HEK293 (cell line): ENCODE measurements around the gene KIAA0232.
A peak's percentile ranks its signal among the peaks of the same experiment; 100 is the strongest.

Experiments
- GLI4 ChIP-seq: fragments of 450-650 bp; formaldehyde crosslinking; IDR thresholded peaks from 2 replicates; pipeline ENCODE4 v1.5.1; 2016; ENCODE audit warnings: missing biosample characterization, missing genetic modification characterization
- KLF16 ChIP-seq: fragments of 450-650 bp; formaldehyde crosslinking; IDR thresholded peaks from 2 replicates; pipeline ENCODE4 v1.5.1; 2017; ENCODE audit warnings: missing biosample characterization, missing genetic modification characterization
- MZF1 ChIP-seq: fragments of 450-650 bp; formaldehyde crosslinking; IDR thresholded peaks from 2 replicates; pipeline ENCODE4 v1.5.1; 2017; ENCODE audit warnings: missing biosample characterization, missing genetic modification characterization, borderline replicate concordance
- SALL2 ChIP-seq: fragments of 450-650 bp; formaldehyde crosslinking; IDR thresholded peaks from 2 replicates; pipeline ENCODE4 v1.5.0; 2017; ENCODE audit warnings: missing biosample characterization, mild to moderate bottlenecking, missing genetic modification characterization, borderline replicate concordance
- SP2 ChIP-seq: fragments of 450-650 bp; formaldehyde crosslinking; IDR thresholded peaks from 2 replicates; pipeline ENCODE4 v1.5.1; 2016; ENCODE audit warnings: missing biosample characterization, missing genetic modification characterization
- ZFP3 ChIP-seq: fragments of 450-650 bp; formaldehyde crosslinking; IDR thresholded peaks from 2 replicates; pipeline ENCODE4 v1.5.1; 2016; ENCODE audit warnings: low read depth, missing biosample characterization, missing genetic modification characterization
- ZNF114 ChIP-seq: fragments of 450-650 bp; formaldehyde crosslinking; IDR thresholded peaks from 2 replicates; pipeline ENCODE4 v1.5.0; 2017; ENCODE audit warnings: missing biosample characterization, missing genetic modification characterization
- ZNF133 ChIP-seq: fragments of 450-650 bp; formaldehyde crosslinking; IDR thresholded peaks from 2 replicates; pipeline ENCODE4 v1.5.1; 2016; ENCODE audit warnings: missing biosample characterization, missing genetic modification characterization
- ZNF202 ChIP-seq: fragments of 450-650 bp; formaldehyde crosslinking; IDR thresholded peaks from 2 replicates; pipeline ENCODE4 v1.5.1; 2016; ENCODE audit warnings: missing biosample characterization, missing genetic modification characterization, borderline replicate concordance
- ZNF239 ChIP-seq: fragments of 450-650 bp; formaldehyde crosslinking; IDR thresholded peaks from 2 replicates; pipeline ENCODE4 v1.5.1; 2016; ENCODE audit warnings: missing biosample characterization, missing genetic modification characterization
- ZNF292 ChIP-seq: fragments of 450-650 bp; formaldehyde crosslinking; IDR thresholded peaks from 2 replicates; pipeline ENCODE4 v1.5.1; 2016; ENCODE audit warnings: low read depth, missing biosample characterization, missing genetic modification characterization, borderline replicate concordance
- ZNF350 ChIP-seq: fragments of 450-650 bp; formaldehyde crosslinking; IDR thresholded peaks from 2 replicates; pipeline ENCODE4 v1.5.0; 2017; ENCODE audit warnings: missing biosample characterization, mild to moderate bottlenecking, missing genetic modification characterization
- ZNF404 ChIP-seq: fragments of 450-650 bp; formaldehyde crosslinking; IDR thresholded peaks from 2 replicates; pipeline ENCODE4 v1.5.1; 2017; ENCODE audit warnings: missing biosample characterization, missing genetic modification characterization
- ZNF433 ChIP-seq: fragments of 450-650 bp; formaldehyde crosslinking; IDR thresholded peaks from 2 replicates; pipeline ENCODE4 v1.5.1; 2016; ENCODE audit warnings: missing biosample characterization, missing genetic modification characterization, low read depth
- ZNF544 ChIP-seq: fragments of 450-650 bp; formaldehyde crosslinking; IDR thresholded peaks from 2 replicates; pipeline ENCODE4 v1.5.0; 2017; ENCODE audit warnings: missing biosample characterization, missing genetic modification characterization
- ZNF585B ChIP-seq: fragments of 450-650 bp; formaldehyde crosslinking; IDR thresholded peaks from 2 replicates; pipeline ENCODE4 v1.5.1; 2016; ENCODE audit warnings: missing biosample characterization, missing genetic modification characterization
- ZNF610 ChIP-seq: fragments of 450-650 bp; formaldehyde crosslinking; IDR thresholded peaks from 2 replicates; pipeline ENCODE4 v1.5.1; 2016; ENCODE audit warnings: missing biosample characterization, missing genetic modification characterization, borderline replicate concordance
- ZNF654 ChIP-seq: fragments of 450-650 bp; formaldehyde crosslinking; IDR thresholded peaks from 2 replicates; pipeline ENCODE4 v1.5.1; 2016; ENCODE audit warnings: low read depth, missing biosample characterization, missing genetic modification characterization
- ZNF76 ChIP-seq: fragments of 450-650 bp; formaldehyde crosslinking; IDR thresholded peaks from 2 replicates; pipeline ENCODE4; 2016; ENCODE audit warnings: low read depth, missing biosample characterization, missing genetic modification characterization, borderline replicate concordance
- ZNF837 ChIP-seq: fragments of 450-650 bp; formaldehyde crosslinking; IDR thresholded peaks from 2 replicates; pipeline ENCODE4 v1.5.1; 2016; ENCODE audit warnings: missing biosample characterization, missing genetic modification characterization
- ZXDB ChIP-seq: fragments of 450-650 bp; formaldehyde crosslinking; IDR thresholded peaks from 2 replicates; pipeline ENCODE4 v1.5.1; 2016; ENCODE audit warnings: missing biosample characterization, missing genetic modification characterization
- TF ChIP-seq, protein P1 (sequence below): fragments of 450-650 bp; formaldehyde crosslinking; IDR thresholded peaks from 2 replicates; pipeline ENCODE4 v1.5.1; 2017; ENCODE audit warnings: missing biosample characterization, missing genetic modification characterization
- TF ChIP-seq, protein P2 (sequence below): fragments of 450-650 bp; formaldehyde crosslinking; IDR thresholded peaks from 2 replicates; pipeline ENCODE4 v1.5.1; 2016; ENCODE audit warnings: missing biosample characterization, missing genetic modification characterization
- TF ChIP-seq, protein P3 (sequence below): fragments of 450-650 bp; formaldehyde crosslinking; IDR thresholded peaks from 2 replicates; pipeline ENCODE4 v1.5.1; 2017; ENCODE audit warnings: missing biosample characterization, missing genetic modification characterization
- TF ChIP-seq, protein P4 (sequence below): fragments of 450-650 bp; formaldehyde crosslinking; IDR thresholded peaks from 2 replicates; pipeline ENCODE4 v1.5.1; 2017; ENCODE audit warnings: missing biosample characterization, missing genetic modification characterization
- TF ChIP-seq, protein P5 (sequence below): fragments of 450-650 bp; formaldehyde crosslinking; IDR thresholded peaks from 2 replicates; pipeline ENCODE4 v1.5.1; 2016; ENCODE audit warnings: missing biosample characterization, missing genetic modification characterization, low read depth
- TF ChIP-seq, protein P6 (sequence below): fragments of 450-650 bp; formaldehyde crosslinking; IDR thresholded peaks from 2 replicates; pipeline ENCODE4 v1.5.1; 2017; ENCODE audit warnings: missing biosample characterization, mild to moderate bottlenecking, missing genetic modification characterization, moderate library complexity
- TF ChIP-seq, protein P7 (sequence below): fragments of 450-650 bp; formaldehyde crosslinking; IDR thresholded peaks from 2 replicates; pipeline ENCODE4; 2016; ENCODE audit warnings: missing biosample characterization, missing genetic modification characterization

KIAA0232 gene

DNA sequence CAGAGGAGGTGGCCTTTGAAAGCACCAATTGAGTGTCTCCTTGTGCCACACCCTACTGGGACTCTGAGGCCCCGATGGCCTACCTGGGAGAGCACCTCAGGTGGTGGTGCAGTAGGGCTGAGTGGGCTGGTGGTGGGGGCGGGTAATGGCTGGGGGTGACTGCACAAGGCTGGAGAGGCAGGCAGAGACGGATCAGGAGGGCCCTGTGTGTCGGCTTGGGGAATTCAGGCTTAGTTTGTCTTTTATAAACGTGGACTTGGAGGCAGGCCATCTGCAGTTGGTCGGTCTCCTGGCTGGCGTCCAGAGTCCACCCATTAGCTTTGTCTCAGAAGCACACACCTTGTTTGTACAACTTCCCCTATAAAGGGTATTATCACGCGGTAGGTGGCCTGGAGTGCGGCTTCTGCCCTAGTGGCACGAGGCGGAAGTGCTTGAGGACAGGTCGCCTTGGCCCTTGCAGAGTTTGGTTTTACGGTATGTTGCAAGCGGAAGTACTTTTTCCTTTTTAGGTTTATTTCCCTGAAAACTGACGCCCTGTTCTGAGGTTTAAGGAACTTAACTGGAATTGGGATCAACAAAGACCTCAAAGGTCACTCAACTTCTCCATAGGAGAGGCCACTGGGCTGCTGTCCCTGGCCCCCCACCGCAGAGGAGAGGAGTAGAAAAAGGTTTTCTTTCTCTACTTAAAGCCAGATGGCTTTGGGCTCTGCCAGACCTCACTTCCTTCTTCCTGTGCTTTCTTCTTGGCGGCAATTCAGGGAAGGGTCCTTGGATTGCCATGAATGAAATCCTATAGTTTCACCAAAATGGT lies 135.1 kb downstream of the KIAA0232 start (continued):
- TF ChIP-seq, protein P1, sequence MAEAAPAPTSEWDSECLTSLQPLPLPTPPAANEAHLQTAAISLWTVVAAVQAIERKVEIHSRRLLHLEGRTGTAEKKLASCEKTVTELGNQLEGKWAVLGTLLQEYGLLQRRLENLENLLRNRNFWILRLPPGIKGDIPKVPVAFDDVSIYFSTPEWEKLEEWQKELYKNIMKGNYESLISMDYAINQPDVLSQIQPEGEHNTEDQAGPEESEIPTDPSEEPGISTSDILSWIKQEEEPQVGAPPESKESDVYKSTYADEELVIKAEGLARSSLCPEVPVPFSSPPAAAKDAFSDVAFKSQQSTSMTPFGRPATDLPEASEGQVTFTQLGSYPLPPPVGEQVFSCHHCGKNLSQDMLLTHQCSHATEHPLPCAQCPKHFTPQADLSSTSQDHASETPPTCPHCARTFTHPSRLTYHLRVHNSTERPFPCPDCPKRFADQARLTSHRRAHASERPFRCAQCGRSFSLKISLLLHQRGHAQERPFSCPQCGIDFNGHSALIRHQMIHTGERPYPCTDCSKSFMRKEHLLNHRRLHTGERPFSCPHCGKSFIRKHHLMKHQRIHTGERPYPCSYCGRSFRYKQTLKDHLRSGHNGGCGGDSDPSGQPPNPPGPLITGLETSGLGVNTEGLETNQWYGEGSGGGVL (tag by site-specific recombination), result no peak
- TF ChIP-seq ZNF585B (tag by site-specific recombination), result no peak
- TF ChIP-seq ZFP3, result no peak
- TF ChIP-seq ZNF133 (tag by site-specific recombination), result no peak
- no peak for TF ChIP-seq ZNF114 (tag by site-specific recombination)
- TF ChIP-seq ZNF202 (tag by site-specific recombination), result no peak
- TF ChIP-seq, protein P2, sequence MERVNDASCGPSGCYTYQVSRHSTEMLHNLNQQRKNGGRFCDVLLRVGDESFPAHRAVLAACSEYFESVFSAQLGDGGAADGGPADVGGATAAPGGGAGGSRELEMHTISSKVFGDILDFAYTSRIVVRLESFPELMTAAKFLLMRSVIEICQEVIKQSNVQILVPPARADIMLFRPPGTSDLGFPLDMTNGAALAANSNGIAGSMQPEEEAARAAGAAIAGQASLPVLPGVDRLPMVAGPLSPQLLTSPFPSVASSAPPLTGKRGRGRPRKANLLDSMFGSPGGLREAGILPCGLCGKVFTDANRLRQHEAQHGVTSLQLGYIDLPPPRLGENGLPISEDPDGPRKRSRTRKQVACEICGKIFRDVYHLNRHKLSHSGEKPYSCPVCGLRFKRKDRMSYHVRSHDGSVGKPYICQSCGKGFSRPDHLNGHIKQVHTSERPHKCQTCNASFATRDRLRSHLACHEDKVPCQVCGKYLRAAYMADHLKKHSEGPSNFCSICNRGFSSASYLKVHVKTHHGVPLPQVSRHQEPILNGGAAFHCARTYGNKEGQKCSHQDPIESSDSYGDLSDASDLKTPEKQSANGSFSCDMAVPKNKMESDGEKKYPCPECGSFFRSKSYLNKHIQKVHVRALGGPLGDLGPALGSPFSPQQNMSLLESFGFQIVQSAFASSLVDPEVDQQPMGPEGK (tag by site-specific recombination), result 0 out of 2 replicates have a peak, but pooled peaks have one; percentile 33
- TF ChIP-seq, protein P3, sequence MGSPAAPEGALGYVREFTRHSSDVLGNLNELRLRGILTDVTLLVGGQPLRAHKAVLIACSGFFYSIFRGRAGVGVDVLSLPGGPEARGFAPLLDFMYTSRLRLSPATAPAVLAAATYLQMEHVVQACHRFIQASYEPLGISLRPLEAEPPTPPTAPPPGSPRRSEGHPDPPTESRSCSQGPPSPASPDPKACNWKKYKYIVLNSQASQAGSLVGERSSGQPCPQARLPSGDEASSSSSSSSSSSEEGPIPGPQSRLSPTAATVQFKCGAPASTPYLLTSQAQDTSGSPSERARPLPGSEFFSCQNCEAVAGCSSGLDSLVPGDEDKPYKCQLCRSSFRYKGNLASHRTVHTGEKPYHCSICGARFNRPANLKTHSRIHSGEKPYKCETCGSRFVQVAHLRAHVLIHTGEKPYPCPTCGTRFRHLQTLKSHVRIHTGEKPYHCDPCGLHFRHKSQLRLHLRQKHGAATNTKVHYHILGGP (tag by site-specific recombination), result no peak
- TF ChIP-seq ZNF239 (tag by site-specific recombination), result no peak
- TF ChIP-seq ZNF404 (tag by site-specific recombination), result no peak
- TF ChIP-seq, protein P4, sequence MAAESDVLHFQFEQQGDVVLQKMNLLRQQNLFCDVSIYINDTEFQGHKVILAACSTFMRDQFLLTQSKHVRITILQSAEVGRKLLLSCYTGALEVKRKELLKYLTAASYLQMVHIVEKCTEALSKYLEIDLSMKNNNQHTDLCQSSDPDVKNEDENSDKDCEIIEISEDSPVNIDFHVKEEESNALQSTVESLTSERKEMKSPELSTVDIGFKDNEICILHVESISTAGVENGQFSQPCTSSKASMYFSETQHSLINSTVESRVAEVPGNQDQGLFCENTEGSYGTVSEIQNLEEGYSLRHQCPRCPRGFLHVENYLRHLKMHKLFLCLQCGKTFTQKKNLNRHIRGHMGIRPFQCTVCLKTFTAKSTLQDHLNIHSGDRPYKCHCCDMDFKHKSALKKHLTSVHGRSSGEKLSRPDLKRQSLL (tag by site-specific recombination), result no peak
- TF ChIP-seq ZNF350 (tag by site-specific recombination), result no peak
- TF ChIP-seq, protein P5, sequence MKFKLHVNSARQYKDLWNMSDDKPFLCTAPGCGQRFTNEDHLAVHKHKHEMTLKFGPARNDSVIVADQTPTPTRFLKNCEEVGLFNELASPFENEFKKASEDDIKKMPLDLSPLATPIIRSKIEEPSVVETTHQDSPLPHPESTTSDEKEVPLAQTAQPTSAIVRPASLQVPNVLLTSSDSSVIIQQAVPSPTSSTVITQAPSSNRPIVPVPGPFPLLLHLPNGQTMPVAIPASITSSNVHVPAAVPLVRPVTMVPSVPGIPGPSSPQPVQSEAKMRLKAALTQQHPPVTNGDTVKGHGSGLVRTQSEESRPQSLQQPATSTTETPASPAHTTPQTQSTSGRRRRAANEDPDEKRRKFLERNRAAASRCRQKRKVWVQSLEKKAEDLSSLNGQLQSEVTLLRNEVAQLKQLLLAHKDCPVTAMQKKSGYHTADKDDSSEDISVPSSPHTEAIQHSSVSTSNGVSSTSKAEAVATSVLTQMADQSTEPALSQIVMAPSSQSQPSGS (tag by site-specific recombination), result no peak
- TF ChIP-seq, protein P6, sequence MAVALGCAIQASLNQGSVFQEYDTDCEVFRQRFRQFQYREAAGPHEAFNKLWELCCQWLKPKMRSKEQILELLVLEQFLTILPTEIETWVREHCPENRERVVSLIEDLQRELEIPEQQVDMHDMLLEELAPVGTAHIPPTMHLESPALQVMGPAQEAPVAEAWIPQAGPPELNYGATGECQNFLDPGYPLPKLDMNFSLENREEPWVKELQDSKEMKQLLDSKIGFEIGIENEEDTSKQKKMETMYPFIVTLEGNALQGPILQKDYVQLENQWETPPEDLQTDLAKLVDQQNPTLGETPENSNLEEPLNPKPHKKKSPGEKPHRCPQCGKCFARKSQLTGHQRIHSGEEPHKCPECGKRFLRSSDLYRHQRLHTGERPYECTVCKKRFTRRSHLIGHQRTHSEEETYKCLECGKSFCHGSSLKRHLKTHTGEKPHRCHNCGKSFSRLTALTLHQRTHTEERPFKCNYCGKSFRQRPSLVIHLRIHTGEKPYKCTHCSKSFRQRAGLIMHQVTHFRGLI (tag by site-specific recombination), result peak; percentile 84
- TF ChIP-seq SALL2, result no peak
- TF ChIP-seq MZF1 (tag by site-specific recombination), result no peak
- TF ChIP-seq ZXDB (tag by site-specific recombination), result peak; percentile 78
- TF ChIP-seq KLF16 (tag by site-specific recombination), result no peak
- no peak for TF ChIP-seq ZNF76 (tag by site-specific recombination)
- peak; percentile 27; the same call in 1 of the 2 replicates for TF ChIP-seq SP2 (tag by site-specific recombination)
- TF ChIP-seq ZNF610 (tag by site-specific recombination), result no peak
- no peak for TF ChIP-seq ZNF654 (tag by site-specific recombination)
- no peak for TF ChIP-seq ZNF544 (tag by site-specific recombination)
- no peak for TF ChIP-seq ZNF837 (tag by site-specific recombination)
- no peak for TF ChIP-seq ZNF433 (tag by site-specific recombination)
- no peak for TF ChIP-seq ZNF292 (tag by site-specific recombination)
- TF ChIP-seq GLI4 (tag by site-specific recombination), result no peak
- TF ChIP-seq, protein P7, sequence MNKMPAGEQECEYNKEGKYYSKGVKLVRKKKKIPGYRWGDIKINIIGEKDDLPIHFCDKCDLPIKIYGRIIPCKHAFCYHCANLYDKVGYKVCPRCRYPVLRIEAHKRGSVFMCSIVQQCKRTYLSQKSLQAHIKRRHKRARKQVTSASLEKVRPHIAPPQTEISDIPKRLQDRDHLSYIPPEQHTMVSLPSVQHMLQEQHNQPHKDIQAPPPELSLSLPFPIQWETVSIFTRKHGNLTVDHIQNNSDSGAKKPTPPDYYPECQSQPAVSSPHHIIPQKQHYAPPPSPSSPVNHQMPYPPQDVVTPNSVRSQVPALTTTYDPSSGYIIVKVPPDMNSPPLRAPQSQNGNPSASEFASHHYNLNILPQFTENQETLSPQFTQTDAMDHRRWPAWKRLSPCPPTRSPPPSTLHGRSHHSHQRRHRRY (tag by site-specific recombination), result no peak
